HG03064 (cell line): Measurements from ENCODE around the gene ITSN2.
"Not testable (repeated sequence)": the region's sequence is repeated elsewhere in the genome, so short reads cannot be mapped to it uniquely, and the experiment has no call there.

Source experiments
- ATAC-seq: cut with Tn5 transposase; IDR thresholded peaks from one replicate; pipeline ENCODE4 v1.9.1; 2021; ENCODE audit warnings: low read depth; ENCODE audit not compliant: unreplicated experiment

Gene ITSN2

GRCh38 chr2:24360050-24360962 is at the start of gene ITSN2:
Gene ITSN2, minus strand, starts transcription at chr2:24360536. Its CDS starts 32,454 bp downstream, at chr2:24328082.
- ATAC-seq, result peak; percentile 74

DNA sequence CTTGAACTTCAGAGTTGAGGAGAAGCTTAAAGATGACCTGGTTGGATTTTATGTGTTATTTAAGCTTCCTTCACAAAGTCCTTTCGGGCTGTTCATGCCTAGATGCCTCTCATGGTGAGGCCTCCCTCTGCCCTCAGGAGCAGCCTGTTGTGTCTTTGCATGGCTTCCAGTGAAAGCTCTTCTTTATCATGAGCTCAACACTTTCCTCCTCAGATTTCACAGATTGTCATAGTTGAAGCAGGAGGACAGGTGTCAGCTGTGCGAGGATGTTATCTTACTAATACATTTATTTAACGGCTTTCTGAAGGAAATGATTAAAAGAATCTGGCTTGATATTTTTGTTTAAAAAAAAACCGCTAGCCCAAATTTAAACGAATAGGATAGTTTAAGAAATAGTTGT is 48.8 kb upstream of the ITSN2 start:
- ATAC-seq, result no peak

DNA sequence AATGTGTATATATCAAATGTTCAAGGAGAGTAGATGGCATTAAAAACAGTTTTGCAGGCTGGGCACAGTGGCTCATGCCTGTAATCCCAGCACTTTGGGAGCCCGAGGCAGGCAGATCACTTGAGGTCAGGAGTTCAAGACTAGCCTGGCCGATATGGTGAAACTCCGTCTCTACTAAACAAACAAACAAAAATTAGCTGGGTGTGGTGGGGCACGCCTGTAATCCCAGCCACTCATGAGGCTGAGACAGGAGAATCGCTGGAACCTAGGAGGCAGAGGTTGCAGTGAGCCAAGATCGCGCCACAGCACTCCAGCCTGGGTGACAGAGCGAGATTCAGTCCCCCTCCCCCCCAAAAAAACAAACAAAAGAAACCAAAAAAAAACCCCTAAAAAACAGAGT is 48.4 kb upstream of the ITSN2 start:
- ATAC-seq, result not testable (repeated sequence)

DNA sequence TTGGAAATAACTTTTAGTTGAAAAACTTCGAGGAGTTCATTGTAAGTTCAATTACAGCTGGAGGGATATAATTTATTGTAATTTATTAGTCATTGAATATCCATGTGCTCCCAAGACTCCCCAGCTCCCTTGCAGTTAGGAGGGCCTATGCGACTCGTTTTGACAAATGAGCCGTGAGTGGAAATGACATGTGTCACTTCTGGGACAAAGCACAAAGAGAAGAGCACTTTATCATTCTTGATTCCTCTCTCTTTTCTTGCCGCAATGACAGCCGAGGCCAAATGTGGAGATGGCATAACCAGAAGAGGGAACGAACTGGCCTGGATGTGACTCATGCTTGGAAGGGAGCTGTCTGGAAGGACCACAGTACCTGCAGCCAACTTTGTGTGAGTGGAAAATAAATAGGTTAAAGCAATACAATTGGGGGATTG is 44.2 kb upstream of the ITSN2 start:
- ATAC-seq, result no peak

- no peak for ATAC-seq
Measured at GRCh38 chr2:24403832-24404212, 43.5 kb upstream of the ITSN2 start.

GRCh38 chr2:24403168-24403831 is 43.0 kb upstream of the ITSN2 start:
- ATAC-seq, result no peak

DNA sequence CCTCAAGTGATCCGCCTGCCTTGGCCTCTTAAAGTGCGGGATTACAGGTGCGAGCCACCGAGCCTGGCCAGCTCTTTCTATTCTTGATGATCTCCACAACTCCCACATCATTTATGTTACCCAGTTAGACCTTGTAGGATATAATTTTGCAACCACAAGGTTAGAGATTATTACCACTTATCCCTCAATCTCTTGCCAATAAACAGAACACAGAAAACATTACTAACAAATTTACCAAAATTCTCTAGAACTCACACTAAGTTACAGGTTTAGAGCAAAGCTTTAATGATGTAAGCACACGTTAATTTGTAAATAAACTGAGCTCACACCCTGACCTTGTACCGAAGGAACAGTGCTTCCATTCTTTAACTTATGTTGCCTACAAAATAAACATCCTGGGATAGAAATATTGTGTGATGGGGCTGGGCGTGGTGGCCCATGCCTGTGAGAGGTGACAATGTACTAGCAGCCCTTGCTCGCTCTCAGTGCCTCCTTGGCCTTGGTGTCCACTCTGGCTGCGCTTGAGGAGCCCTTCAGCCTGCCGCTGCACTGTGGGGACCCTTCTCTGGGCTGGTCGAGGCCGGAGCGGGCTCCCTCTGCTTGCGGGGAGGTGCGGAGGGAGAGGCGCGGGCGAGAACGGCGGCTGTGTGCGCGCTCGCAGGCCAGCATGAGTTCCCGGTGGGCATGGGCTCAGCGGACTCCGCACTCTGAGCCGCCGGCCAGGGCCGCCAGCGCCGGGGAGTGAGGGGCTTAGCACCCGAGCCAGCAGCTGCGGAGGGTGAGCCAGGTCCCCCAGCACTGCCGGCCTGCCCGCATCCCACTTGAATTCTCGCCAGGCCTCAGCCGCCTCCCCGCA is 42.1 kb upstream of the ITSN2 start:
- ATAC-seq, result no peak

GRCh38 chr2:24400207-24400907 is 40.0 kb upstream of the ITSN2 start:
- no peak for ATAC-seq

DNA sequence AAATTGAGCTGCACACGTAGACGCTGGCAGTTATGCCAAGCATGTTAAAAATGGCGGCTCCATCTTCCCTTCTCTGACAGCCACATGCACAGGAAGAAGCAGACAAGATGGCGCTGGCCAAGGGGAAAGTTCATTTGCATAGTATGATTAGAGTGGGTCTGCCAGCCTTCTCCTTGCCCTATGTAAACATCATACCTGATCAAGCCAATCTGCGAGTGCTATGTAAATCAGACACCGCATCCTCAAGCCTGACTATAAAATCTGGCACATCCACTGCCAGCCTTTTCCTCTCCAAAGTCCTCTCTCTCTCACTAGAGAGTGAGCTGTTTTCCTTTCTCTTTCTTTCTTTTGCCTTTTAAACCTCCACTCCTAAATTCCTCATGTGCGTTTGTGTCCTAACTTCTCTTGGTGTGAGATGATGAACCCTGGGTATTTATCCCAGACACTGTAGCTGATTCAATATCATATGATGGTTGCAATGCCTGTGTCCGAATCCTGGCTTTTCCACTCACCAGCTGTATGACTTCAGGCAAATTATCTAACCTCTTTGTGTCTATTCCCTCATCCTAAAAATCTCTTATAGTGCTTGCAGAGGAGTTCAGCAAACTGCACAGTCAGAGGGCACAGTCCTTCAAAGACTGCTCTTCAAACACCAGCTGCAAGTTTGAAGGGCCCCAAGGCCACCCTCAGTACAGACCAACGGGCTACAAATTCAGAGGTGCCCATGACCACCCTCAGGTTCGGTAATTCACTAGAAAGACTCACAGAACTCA is 39.3 kb upstream of the ITSN2 start:
- ATAC-seq, result no peak

DNA sequence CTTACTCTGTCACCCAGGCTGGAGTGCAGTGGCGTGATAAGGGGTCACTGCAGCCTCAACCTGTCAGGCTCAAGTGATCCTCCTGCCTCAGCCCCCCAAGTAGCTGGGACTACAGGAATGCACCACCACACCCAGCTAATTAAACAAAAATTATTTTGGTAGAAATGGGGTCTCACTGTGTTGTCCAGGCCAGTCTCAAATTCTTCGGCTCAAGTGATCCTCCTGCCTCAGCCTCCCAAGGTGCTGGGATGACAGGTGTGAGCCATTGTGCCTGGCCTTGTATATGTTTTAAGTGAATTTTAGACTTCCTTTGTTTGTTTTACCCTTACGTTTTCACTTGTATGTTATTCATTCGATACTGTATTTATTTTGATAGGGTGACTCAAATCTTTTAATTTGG is 34.7 kb upstream of the ITSN2 start:
- ATAC-seq, result no peak

- no peak for ATAC-seq
Measured at GRCh38 chr2:24392542-24393059, 32.3 kb upstream of the ITSN2 start.

DNA sequence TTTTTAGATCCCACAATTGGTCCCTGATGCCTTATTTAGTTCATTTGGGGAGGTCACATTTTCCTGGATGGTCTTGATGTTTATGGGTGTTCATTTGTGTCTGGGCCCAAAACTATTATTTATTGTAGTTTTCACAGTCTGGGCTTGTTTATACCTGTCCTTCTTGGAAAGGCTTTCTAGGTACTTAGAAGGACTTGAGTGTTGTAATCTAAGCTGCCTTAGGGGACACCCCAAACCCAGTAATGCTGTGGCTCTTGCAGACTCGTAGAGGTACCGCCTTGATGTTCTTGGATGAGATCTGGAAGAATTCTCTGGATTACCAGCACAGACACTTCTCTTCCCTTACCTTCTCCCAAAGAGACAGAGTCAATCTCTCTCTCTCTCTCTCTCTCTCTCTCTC is 25.0 kb upstream of the ITSN2 start:
- ATAC-seq, result no peak

GRCh38 chr2:24382363-24383073 is 22.2 kb upstream of the ITSN2 start:
- peak; percentile 59 for ATAC-seq

DNA sequence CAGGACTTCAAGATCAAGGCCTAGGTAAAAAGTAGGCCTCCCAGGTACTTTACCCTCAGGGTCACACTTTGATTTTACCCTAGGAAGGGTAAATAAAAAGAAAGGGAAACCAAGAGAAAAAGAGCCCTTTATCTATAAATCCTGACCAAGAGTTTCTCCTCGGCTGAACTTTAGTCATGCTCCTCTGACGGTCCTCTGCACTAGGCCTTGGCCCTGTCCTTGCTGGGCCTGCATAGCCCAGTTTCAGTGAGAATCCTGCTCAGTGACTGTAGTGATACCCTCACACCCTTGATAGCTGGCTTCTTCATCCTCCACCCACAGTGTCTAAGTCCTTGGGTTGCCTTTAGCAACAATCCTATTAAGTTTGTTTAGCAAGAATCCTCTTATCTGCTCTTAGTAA is 20.5 kb upstream of the ITSN2 start:
- no peak for ATAC-seq

DNA sequence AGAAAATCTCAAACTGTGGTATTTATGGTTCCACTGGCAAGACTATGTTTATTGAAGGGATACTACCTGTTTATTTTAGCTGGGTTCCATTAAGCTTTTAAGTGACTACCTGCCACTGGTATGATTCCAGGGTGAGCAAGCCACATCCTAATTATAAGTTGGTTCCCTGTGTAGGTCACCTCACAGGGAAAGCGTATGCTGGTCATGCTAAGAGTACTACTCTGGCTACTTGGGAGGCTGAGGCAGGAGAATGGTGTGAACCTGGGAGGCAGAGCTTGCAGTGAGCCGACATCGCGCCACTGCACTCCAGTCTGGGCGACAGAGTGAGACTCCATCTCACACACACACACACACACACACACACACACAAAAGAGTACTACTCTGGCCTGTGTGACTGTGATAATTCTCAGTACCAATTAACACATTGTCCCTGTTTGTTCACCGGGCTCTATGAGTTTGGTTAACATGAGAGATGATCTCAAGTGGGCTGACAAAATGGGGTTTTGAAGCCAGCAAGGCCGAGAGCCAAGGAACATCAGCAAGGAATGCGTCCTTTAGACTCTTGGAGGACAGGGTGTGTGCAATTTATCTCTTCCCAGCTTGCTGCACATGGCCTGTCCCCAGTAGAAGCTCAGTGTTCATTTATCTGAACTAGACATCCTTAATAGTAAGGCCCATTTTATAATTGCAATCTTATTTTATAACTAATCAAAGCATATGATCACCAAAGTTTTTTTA is 15.2 kb upstream of the ITSN2 start:
- no peak for ATAC-seq

DNA sequence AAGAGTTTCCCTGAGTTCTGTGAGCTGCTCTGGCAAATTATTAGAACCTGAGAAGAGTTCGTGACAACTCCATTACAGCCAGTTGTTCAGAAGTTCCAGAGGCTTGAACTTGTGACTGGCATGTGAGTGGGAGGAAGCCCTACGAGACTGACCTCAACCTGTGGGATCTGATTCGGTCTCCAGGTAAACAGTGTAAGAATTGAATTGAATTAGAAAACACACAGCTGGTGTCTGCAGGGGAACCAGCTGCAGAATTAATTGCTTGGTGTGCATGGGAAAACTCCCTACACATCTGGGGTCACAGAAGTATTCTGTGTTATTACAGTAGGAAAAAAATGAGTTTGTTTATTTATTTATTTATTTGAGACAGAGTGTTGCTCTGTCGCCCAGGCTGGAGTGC is 14.0 kb upstream of the ITSN2 start:
- no peak for ATAC-seq

- ATAC-seq, result no peak
Measured at GRCh38 chr2:24372033-24372432, 11.7 kb upstream of the ITSN2 start.

GRCh38 chr2:24365826-24366225 is 5.5 kb upstream of the ITSN2 start:
- ATAC-seq, result no peak
